Activated CD8-positive, alpha-beta memory T cell treated with anti-CD3 and anti-CD28 coated beads for 1 hour (primary cell): Measurements from ENCODE around the gene PKDREJ.

Experiments
- DNase-seq, 2 donors: peaks; one replicate each; pipeline ENCODE4 v3.0.0-alpha.2; 2020; ENCODE audit warnings: low read depth in 1 of 2; ENCODE audit errors: extremely low read depth in 1 of 2

PKDREJ gene

GRCh38 chr22:46240073-46240472 is 23.1 kb downstream of the PKDREJ start:
- no peak for DNase-seq

- DNase-seq = no peak
Observed at GRCh38 chr22:46239261-46240048, 23.7 kb downstream of the PKDREJ start.

GRCh38 chr22:46238541-46238940 is 24.6 kb downstream of the PKDREJ start:
- no peak for DNase-seq

- DNase-seq = no peak
Observed at GRCh38 chr22:46237453-46238124, 25.6 kb downstream of the PKDREJ start.

GRCh38 chr22:46234969-46235368 is 28.2 kb downstream of the PKDREJ start:
- no peak for DNase-seq

GRCh38 chr22:46233231-46233630 is 29.9 kb downstream of the PKDREJ start:
- no peak for DNase-seq

GRCh38 chr22:46230262-46230901 is 32.8 kb downstream of the PKDREJ start:
- DNase-seq = no peak

- no peak for DNase-seq
Observed at GRCh38 chr22:46229701-46230100, 33.4 kb downstream of the PKDREJ start.

GRCh38 chr22:46226577-46226976 is 36.6 kb downstream of the PKDREJ start:
- no peak for DNase-seq

- no peak for DNase-seq
Observed at GRCh38 chr22:46225631-46226030, 37.5 kb downstream of the PKDREJ start.

- DNase-seq = no peak
Observed at GRCh38 chr22:46224898-46225290, 38.2 kb downstream of the PKDREJ start.

- DNase-seq = no peak
Observed at GRCh38 chr22:46224044-46224897, 38.9 kb downstream of the PKDREJ start.

- no peak for DNase-seq
Observed at GRCh38 chr22:46220921-46221320, 42.2 kb downstream of the PKDREJ start.

- no peak for DNase-seq
Observed at GRCh38 chr22:46219636-46220035, 43.5 kb downstream of the PKDREJ start.

GRCh38 chr22:46214616-46215015 is 48.5 kb downstream of the PKDREJ start:
- DNase-seq = no peak

GRCh38 chr22:46214149-46214548 is 49.0 kb downstream of the PKDREJ start:
- DNase-seq = no peak

GRCh38 chr22:46213052-46213451 is 50.1 kb downstream of the PKDREJ start:
- DNase-seq = no peak

- DNase-seq = no peak
Observed at GRCh38 chr22:46212195-46212594, 50.9 kb downstream of the PKDREJ start.

- no peak for DNase-seq
Observed at GRCh38 chr22:46209262-46209661, 53.9 kb downstream of the PKDREJ start.
